ENCODE data around the gene EML6.

EML6 gene

DNA sequence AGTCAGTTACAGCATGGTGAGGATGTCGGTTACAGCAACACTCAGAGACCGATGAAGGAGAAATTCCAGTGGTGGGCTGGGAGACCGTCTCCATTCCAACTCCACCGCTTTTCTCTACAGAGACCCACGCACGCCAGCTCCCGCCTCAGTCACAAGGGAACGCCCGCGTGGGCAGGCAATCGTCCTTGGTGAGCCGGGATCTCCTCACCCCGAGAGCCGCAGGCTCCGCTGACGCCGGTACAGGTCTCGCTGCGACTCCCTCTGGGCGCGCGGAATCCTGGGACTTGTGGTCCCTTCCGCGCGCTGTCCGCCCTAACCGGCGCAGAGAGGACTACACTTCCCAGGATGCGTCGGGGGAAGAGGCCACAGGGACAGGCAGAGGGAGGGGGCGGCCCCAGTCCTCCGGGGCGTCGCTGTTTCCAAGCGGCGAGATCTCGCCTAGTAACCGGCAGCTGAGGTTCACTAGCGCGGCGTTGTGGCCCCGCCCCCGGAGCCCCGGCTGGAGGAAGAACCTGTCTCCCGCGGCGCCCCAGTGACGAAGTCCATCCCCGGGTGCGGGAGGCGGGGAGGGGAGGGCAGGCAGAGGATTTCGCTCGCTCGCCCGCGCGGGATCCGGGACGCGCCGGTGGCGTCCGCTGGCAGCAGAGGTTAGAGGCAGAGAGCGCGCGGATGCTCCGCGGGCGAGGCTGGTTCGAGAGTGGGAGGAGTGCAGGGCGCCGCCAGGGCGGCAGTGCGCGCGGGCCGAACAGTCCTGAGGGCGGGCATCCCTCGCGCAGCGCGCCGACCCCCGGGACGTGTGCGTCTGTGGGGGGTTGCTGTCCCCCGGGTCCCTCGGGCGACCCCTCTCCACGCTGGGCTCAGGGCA lies at the start of gene EML6:
TSS of gene EML6 (plus strand) at position 532 of the 865 bp plus-strand sequence. CDS start 1,400 bp downstream, outside the sequence.
- peak; percentile 92 for DNase-seq (ENCODE audit: low read depth)
- peak within 1 kb of the TSS; percentile 74 for H3K4me3 ChIP-seq (ENCODE audit: low read length)
- TF ChIP-seq, protein P1, sequence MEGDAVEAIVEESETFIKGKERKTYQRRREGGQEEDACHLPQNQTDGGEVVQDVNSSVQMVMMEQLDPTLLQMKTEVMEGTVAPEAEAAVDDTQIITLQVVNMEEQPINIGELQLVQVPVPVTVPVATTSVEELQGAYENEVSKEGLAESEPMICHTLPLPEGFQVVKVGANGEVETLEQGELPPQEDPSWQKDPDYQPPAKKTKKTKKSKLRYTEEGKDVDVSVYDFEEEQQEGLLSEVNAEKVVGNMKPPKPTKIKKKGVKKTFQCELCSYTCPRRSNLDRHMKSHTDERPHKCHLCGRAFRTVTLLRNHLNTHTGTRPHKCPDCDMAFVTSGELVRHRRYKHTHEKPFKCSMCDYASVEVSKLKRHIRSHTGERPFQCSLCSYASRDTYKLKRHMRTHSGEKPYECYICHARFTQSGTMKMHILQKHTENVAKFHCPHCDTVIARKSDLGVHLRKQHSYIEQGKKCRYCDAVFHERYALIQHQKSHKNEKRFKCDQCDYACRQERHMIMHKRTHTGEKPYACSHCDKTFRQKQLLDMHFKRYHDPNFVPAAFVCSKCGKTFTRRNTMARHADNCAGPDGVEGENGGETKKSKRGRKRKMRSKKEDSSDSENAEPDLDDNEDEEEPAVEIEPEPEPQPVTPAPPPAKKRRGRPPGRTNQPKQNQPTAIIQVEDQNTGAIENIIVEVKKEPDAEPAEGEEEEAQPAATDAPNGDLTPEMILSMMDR (conservative IDR thresholded peaks at IDR 0.05; ENCODE audit: low read depth, low read length), result peak; percentile 32

DNA sequence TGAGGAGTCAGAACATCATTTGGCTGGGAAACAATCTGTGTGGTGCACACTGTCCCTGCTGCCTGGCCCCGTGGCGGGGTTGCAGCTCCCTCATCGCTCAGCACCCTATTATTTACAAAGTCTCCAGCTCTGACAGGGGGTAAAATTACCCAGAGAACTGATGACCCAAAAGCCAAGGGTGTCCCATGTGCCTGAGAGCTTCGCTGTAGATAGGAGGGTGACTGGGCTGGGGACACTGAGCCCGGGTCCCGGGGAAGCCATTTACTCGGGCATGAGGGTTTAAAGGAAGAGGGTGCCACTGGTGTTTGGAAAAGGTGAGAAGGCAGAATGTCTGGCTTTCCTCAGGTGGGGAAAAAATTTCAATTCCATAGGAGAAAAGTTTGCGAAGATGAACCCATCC lies 48.2 kb upstream of the EML6 start:
- H3K4me3 ChIP-seq (ENCODE audit: low read length), result no peak overlapping the region
- TF ChIP-seq, protein P1 (conservative IDR thresholded peaks at IDR 0.05; ENCODE audit: low read depth, low read length), result no peak
- no peak for DNase-seq (ENCODE audit: low read depth)

DNA sequence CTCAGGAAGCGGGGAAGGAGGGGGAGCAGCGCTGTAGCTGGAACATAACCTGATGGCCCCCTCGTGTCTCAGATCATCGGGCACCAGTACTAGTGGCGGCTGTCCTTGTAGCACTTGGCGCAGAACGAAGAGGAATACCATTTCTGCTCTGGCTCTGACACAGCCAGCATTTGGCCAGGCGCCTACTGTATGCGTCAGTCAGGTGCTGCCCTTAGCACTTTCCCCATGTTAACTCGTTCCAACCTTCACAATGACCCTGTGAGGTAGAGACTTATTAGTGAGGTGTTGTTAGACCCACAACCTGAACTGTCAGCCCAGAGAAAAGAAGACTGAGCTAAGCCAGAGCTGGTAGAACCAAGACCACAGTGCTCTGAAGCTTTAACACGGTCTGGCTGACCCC lies 47.7 kb upstream of the EML6 start:
- no peak for DNase-seq (ENCODE audit: low read depth)
- TF ChIP-seq, protein P1 (conservative IDR thresholded peaks at IDR 0.05; ENCODE audit: low read depth, low read length), result no peak
- no peak overlapping the region for H3K4me3 ChIP-seq (ENCODE audit: low read length)

DNA sequence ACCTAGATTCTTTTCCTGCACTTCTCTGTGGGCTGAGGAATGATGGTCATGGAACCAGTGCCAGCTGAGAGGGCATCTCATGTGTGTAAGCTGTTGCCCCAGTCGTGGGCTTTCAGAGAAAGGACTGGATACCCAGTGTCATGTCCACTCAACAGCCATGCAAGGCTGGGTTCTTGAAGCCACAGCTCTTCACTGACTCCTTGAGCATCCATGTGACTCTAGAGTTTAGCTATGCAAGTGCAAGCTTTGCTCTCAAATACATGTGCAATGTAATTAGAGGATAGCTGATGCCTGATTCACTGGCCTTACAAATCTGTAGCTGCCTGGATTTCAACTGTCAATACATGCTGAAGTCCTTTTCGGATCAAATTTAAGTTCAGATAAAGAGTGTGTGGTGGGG lies 46.8 kb upstream of the EML6 start:
- TF ChIP-seq, protein P1 (conservative IDR thresholded peaks at IDR 0.05; ENCODE audit: low read depth, low read length), result no peak
- DNase-seq (ENCODE audit: low read depth), result no peak
- H3K4me3 ChIP-seq (ENCODE audit: low read length), result no peak overlapping the region

DNA sequence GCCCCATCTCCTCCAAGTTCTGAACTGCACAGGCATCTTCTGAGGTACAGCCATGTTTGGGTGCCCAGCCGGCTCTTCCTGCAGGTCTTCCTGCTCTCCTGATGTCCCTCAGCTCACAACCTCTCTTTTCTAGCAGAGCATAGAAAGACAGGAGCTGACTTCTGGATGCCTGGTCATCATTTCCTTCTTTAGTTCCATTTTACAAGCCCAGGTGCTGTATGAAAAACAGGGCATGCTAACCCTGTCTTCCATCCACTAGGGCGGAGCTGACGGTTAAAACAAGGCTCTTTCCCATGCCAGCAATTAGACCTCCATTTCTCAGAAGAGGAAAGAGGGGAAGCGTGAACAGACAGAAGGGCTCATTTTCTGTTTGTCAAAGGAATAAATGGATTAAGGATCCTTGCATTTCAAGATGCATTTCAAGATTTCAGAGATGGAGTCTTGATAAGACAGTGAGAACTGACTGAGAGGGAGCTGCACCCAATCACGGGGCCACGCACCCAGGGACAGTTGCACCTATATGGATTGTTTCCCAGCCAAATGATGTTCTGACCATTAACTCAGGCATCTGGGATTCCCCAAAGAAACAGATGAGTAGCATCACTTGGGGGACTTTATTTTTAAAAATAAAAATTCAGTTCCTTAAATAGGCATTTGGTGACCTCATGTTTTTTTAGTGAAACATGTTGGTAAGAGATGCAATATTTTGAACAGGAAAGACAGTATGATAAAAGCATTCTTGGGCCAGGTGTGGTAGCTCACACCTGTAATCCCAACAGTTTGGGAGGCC lies 45.8 kb upstream of the EML6 start:
- no peak overlapping the region for H3K4me3 ChIP-seq (ENCODE audit: low read length)
- TF ChIP-seq, protein P1 (conservative IDR thresholded peaks at IDR 0.05; ENCODE audit: low read depth, low read length), result no peak
- no peak for DNase-seq (ENCODE audit: low read depth)

DNA sequence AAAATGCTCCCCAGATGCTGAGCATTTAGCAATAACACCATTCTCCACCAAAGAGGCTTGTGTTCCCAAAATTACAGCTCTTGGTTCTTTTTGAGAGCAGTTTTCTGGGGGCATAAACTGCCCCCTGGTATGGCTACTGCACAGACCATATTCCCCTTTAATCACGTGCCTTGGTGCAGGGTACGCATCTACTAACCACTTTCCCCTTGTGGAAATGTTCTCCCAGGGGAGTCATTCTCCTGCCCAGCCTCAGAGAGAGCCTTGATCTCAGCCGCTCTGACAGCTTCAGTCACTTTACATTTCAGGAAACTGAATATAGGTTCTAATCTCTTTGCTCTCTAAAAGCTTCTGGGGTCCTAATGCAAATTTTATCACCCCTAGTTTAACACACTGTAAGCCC lies 44.7 kb upstream of the EML6 start:
- no peak overlapping the region for H3K4me3 ChIP-seq (ENCODE audit: low read length)
- DNase-seq (ENCODE audit: low read depth), result no peak
- TF ChIP-seq, protein P1 (conservative IDR thresholded peaks at IDR 0.05; ENCODE audit: low read depth, low read length), result no peak

Data from retinal pigment epithelial cell (primary cell).